Kidney epithelial cell (primary cell): Measurements from ENCODE around the gene CYRIA. TPM values are rescaled to one million over a fixed set of nuclear protein-coding genes. Genes with fewer than 3 reads are reported as not detected.

Experiments used
- DNase-seq: peaks from one replicate; pipeline ENCODE4 v3.0.0-alpha.2; 2010; ENCODE audit warnings: low read depth
- H3K27me3 ChIP-seq: 2 replicates; pipeline ENCODE4 v1.6.0; 2011; ENCODE audit warnings: low read length; ENCODE audit not compliant: control insufficient read depth, insufficient read depth
- H3K36me3 ChIP-seq: 2 replicates; pipeline ENCODE4 v1.5.1; 2011; ENCODE audit warnings: low read length; ENCODE audit not compliant: control insufficient read depth, insufficient read depth
- H3K4me3 ChIP-seq: 2 replicates; pipeline ENCODE4 v1.5.1; 2011; ENCODE audit warnings: low read depth, mild to moderate bottlenecking, control low read depth, low read length
- CTCF ChIP-seq: IDR thresholded peaks from 2 replicates; pipeline ENCODE4 v1.5.1; 2011; ENCODE audit warnings: mild to moderate bottlenecking, moderate library complexity, low read length, control low read depth, inconsistent platforms; ENCODE audit not compliant: insufficient read depth, poor library complexity, severe bottlenecking
- total RNA-seq: library from RNA; depleted of rRNA; stranded (reverse); fragments of >200 nt; gene quantifications from 2 replicates; pipeline ENCODE4 v1.2.3, GENCODE V29; 2015

Gene CYRIA
- total RNA-seq, 1 donor from 2014 or later, result 3.0 TPM

- no peak for DNase-seq
- H3K36me3 ChIP-seq, result no peaks in the 10 kb centered on the region
Measured at GRCh38 chr2:16661936-16662839, 3.4 kb downstream of the CYRIA start.

DNA sequence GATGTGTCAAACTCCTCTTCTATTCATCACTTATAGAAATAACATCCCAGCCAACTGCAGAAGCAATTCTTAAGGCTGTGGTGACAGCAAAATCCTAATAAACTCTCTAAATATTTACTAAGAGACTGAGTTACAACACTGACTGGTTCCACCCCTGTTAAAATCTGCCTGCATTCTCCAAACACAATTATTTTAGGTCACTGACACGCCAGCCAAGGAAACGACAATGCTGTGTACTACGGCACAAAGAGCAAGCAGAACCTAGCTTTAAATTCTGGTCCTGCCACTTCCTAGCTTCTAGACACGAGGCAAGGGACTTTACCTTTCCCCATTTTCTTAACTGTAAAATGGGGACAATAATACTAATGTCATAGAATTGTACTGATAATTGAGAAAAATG, 4.1 kb downstream of the CYRIA start:
- no peaks in the 10 kb centered on the region for H3K36me3 ChIP-seq
- no peak for TF ChIP-seq CTCF
- no peak overlapping the region for H3K4me3 ChIP-seq
- H3K27me3 ChIP-seq, result no peaks in the 10 kb centered on the region
- DNase-seq, result no peak

More at GRCh38 chr2:16661936-16662839, 3.4 kb downstream of the CYRIA start:
- Histone ChIP-seq H3K27me3 (no peaks in the 10 kb centered on the region), H3K4me3 (no peak overlapping the region)
- TF ChIP-seq CTCF, result no peak

- H3K36me3 ChIP-seq, result no peaks in the 10 kb centered on the region
- H3K4me3 ChIP-seq, result no peak overlapping the region
- DNase-seq, result no peak
- no peaks in the 10 kb centered on the region for H3K27me3 ChIP-seq
- TF ChIP-seq CTCF, result no peak
Measured at GRCh38 chr2:16660556-16660955, 5.1 kb downstream of the CYRIA start.

- no peaks in the 10 kb centered on the region for H3K27me3 ChIP-seq
- TF ChIP-seq CTCF, result no peak
- no peak for DNase-seq
- H3K4me3 ChIP-seq, result no peak overlapping the region
- no peaks in the 10 kb centered on the region for H3K36me3 ChIP-seq
Measured at GRCh38 chr2:16660114-16660513, 5.5 kb downstream of the CYRIA start.

GRCh38 chr2:16658076-16658739, 7.4 kb downstream of the CYRIA start:
- DNase-seq, result no peak
- no peaks in the 10 kb centered on the region for H3K27me3 ChIP-seq
- H3K4me3 ChIP-seq, result no peak overlapping the region
- H3K36me3 ChIP-seq, result no peaks in the 10 kb centered on the region
- no peak for TF ChIP-seq CTCF
